GM10266 (cell line): ENCODE results near the gene RYK.

Source experiments
- DNase-seq: peaks from one replicate; pipeline ENCODE4 v3.0.0; 2012; ENCODE audit errors: extremely low spot score
- TF ChIP-seq, protein P1 (sequence below): IDR thresholded peaks from 2 replicates; pipeline ENCODE4 v1.5.1; 2012; ENCODE audit warnings: mild to moderate bottlenecking, low read depth; ENCODE audit not compliant: control insufficient read depth, insufficient read depth; ENCODE audit errors: missing control alignments

The RYK gene

DNA sequence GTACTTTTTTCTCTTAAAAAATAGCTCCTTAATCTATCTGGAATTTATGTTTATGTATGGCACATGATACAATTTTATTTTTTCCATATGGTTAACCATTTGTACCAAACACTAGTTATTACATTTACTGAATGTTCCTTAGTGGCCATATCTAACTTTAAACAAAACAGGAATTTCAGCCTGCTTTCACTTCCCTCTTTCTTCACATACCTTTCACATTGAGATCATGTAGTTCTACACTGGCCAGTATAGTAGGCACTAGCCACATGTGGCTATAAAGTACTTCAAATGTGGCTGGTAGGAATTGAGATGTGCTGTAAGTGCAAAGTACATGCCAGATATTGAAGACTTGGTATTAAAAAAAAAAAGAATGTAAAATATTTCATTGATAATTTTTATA, 4.7 kb upstream of the RYK start:
- no peak for DNase-seq
- TF ChIP-seq, protein P1, sequence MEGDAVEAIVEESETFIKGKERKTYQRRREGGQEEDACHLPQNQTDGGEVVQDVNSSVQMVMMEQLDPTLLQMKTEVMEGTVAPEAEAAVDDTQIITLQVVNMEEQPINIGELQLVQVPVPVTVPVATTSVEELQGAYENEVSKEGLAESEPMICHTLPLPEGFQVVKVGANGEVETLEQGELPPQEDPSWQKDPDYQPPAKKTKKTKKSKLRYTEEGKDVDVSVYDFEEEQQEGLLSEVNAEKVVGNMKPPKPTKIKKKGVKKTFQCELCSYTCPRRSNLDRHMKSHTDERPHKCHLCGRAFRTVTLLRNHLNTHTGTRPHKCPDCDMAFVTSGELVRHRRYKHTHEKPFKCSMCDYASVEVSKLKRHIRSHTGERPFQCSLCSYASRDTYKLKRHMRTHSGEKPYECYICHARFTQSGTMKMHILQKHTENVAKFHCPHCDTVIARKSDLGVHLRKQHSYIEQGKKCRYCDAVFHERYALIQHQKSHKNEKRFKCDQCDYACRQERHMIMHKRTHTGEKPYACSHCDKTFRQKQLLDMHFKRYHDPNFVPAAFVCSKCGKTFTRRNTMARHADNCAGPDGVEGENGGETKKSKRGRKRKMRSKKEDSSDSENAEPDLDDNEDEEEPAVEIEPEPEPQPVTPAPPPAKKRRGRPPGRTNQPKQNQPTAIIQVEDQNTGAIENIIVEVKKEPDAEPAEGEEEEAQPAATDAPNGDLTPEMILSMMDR: no peak

DNA sequence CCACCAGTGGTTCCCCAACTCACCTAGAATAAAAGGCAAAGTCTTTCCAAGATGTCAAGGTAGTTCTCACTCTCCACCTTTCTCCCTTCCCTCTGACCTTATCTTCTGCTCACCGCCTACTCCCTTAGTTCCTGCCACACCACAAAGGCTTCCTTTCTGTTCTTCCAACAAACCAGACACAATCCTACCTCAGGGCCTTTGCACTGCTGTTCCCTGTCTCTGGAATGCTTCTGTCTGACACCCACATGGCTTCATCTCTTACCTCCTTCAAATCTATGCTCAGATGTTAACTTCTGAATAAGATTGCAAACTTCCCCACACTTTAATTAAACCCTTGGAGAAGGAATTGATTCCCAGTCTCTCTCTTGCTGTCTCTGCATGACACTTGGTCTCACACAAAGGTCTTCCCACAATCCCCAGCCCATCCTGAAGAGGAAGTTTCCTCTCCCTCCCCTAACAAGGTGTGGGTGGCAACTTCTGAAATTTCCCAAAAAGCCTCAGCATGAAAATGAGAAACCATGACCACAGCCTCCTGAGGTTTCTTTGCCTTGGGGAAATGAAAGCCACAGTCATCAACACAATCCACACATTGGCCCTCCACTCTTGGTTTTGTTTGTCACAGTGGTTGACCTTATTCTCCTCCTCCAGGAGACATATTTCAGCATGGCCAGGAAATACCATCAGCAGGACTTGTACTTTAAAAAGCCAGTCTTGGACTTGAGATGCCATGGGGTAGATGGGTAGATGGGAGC, 3.0 kb upstream of the RYK start:
- TF ChIP-seq, protein P1: no peak

DNA sequence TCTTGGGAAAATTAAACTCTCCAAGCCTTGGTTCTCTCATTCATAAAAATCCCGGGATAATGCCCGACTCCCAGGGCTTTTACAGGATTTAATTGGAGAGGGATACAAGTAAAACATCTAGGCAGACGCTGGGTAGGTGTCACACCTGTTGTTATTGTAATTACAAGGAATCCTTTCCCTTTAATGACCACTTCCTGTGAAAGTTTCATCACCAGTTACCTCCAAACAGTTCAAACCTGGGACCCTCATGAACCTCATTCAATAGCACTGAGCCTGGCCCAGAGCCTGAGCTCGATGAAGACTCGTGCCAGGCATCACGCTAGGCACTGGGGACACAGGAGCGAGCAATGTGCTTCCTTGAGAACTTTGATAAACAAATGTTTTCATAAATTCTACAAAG, 2.1 kb upstream of the RYK start:
- TF ChIP-seq, protein P1: no peak
- DNase-seq: no peak

More for the DNA sequence above, 3.0 kb upstream of the RYK start:
- peak; percentile 11 for DNase-seq

DNA sequence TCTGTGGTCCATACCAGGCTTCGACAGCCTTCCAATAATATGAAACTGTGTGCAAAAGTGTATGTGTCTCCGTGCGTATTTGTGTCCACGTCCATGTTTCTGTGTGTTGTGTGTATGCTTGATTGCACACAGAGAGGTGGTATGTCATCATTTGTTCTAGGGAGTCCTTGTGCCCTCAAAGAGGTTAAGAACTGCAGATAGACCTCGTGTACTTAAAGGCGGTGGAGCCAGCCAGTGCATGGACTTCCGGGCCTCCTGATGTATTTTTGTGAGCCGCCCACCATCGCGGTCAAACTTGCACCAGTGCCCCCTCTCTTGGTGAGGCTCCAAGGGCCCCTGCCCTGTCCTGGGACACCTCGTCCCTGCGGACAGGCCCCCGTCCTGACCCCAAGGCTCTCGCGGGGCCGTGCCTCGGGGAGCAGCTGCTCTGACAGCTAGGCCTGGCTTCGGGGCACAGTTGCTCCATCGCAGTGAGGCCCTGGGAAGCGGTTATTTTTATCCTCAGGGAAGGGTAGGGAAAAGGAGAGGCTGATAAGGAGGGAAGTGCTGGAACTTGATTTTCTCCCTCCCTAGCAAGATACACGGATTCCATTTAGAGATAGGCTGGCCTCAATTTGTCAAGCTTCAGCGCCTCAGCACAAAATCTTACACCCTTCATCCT, 1.2 kb upstream of the RYK start:
- TF ChIP-seq, protein P1: no peak
- DNase-seq: no peak

DNA sequence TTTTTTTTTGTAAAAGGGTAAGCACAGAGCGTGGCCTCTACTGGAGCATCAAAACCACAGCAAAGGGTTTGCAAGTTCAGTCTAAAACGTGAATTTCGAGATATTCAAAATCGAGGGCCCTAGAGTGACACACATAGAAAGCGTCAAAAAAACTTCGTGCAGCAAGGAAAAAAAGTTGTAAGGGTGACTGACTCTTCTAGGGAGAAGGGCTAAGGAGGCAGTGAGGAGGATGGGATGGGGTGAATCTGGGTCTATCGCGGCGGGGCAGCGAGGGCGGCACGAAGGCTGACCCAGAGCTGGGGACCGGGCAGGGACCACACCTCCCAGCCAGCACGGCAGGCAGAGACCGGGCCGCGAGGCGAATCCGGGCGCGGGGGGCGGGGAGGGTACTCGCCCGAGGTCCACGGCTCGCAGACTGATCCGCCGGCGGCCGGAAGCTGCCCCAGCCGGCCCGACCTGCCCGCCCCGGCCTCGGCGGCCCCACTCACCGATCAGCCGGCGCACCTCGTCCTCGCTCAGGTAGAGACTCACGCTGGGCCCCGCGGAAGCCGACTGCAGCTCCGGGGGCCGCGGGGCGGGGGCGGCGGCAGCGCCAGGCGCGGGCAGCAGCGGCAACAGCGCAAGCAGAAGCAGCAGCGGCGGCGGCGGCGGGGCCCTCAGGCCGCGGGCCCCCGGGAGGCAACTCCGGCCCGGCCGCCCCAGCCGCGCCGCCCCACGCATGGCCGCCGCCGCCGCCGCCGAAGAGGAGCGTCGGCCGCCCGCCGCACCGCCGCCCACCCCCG, 533 bp downstream of the RYK start:
- DNase-seq: peak; percentile 64

DNA sequence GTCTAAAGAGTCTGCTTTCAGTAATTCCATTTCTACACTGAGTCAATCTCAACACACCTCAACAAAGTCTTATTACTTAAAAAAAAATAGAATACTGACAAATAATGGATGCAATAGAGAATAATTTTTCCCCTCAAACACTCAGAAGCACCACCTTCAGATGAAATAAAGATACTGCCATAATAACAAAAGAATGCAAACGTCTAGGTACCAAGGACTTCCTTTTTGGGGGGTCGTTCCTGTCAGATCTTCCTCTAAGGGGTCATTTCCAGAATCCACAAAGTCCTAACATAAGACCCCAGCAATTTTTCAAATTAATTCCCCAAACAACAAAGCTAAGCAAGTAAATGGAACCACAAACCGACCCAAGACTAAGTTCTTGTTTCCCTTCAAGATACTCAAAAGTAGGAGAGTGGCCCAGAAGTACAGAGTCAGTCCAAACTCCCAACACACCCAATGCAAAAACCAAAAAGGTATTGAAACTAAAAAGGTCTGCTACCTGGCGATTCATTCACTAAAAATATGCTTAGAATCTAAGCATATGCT, 1.3 kb downstream of the RYK start:
- TF ChIP-seq, protein P1: no peak
- no peak for DNase-seq

More for the DNA sequence above, 533 bp downstream of the RYK start:
- TF ChIP-seq, protein P1: no peak

DNA sequence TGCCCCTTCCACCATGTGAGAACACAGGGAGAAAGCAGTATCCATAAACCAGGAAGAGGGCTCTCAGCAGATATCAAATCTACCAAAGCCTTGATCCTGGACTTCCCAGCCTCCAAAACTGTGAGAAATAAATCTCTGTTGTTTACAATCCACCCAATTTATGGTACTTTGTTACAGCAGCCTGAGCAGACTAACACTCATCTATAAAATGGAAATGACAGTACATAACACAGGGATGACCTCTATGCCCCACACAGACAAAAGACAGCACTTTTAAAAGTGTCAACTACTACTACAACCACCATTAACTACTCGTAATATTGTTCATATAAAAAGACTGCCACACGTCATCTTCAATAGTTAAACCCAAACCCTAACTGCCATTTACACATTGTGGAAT, 5.7 kb downstream of the RYK start:
- TF ChIP-seq, protein P1: no peak
- DNase-seq: no peak
